HCT116 (cell line): ENCODE measurements around the gene GUCA2A. TPM values are rescaled to one million over a fixed set of nuclear protein-coding genes. Genes with fewer than 3 reads are reported as not detected.

Source experiments
- ATAC-seq: fragments of 200-7000 bp; cut with Tn5 transposase; 2 replicates; pipeline ENCODE4 v1.9.1; 2020; ENCODE audit warnings: mild to moderate bottlenecking, moderate library complexity
- BruUV-seq: library from RNA; stranded (reverse); fragments of 400-500 nt; replicated peaks from 2 replicates; lab custom pipeline; 2021; lab: Mats Ljungman, UMichigan
- CTCF ChIA-PET: fragments of 300-600 bp; sonication (Branson Sonifier 250); formaldehyde crosslinking; loops from one replicate; lab custom pipeline; 2021; ENCODE audit warnings: antibody characterized with exemption; lab: Charles Lee
- POLR2A ChIA-PET: fragments of 300-600, 350-600 bp; sonication (Branson Sonifier 250); formaldehyde crosslinking; loops from one replicate; lab custom pipeline; 2021; ENCODE audit warnings: antibody characterized with exemption; lab: Charles Lee
- RAD21 ChIA-PET, 2 experiments: fragments of 300-600 bp; sonication (Branson Sonifier 250); formaldehyde crosslinking; loops; one replicate each; lab custom pipeline; 2023; ENCODE audit warnings: low total read pairs in 2 of 2; ENCODE audit not compliant: uncharacterized antibody in 2 of 2, unreplicated experiment in 2 of 2, low non-redundant PET in 1 of 2; lab: Charles Lee
- DNase-seq: peaks from one replicate; pipeline ENCODE4 v3.0.0-alpha.2; 2010; ENCODE audit warnings: low read depth, low spot score
- H2AFZ ChIP-seq: fragments of 200-600 bp; shearing (Covaris generic), sonication (generic); 2 replicates; pipeline ENCODE4 v1.6.1; 2017; ENCODE audit warnings: low read depth, mixed run types, mixed read lengths, antibody characterized with exemption, low read length; ENCODE audit not compliant: poor library complexity, severe bottlenecking
- H3K27ac ChIP-seq: 2 replicates; pipeline ENCODE4 v1.5.1; 2012; ENCODE audit warnings: low read depth, low read length
- H3K27me3 ChIP-seq: fragments of 200-600 bp; sonication (generic); 2 replicates; pipeline ENCODE4 v1.6.1; 2016; ENCODE audit warnings: mixed run types, low read length, mixed read lengths; ENCODE audit not compliant: insufficient read depth
- H3K36me3 ChIP-seq, 2 experiments: fragments of 200-500 bp in 1 of 2; fragments of 200-600 bp in 1 of 2; sonication (Bioruptor generic) in 1 of 2; sonication (generic) in 1 of 2; 2 replicates each; pipeline versions ENCODE4 v1.5.1 to v1.6.1; 2014 to 2016; ENCODE audit warnings: low read length in 2 of 2, inconsistent platforms in 1 of 2, mixed read lengths in 1 of 2, mixed run types in 1 of 2; ENCODE audit not compliant: insufficient read depth in 2 of 2, control insufficient read depth in 1 of 2
- H3K4me1 ChIP-seq, 2 experiments: fragments of 200-600 bp in 1 of 2; sonication (generic) in 1 of 2; 2 replicates each; pipeline versions ENCODE4 v1.5.1 to v1.6.1; 2012 to 2017; ENCODE audit warnings: low read length in 2 of 2, inconsistent platforms in 1 of 2, mild to moderate bottlenecking in 1 of 2, mixed read lengths in 1 of 2, mixed run types in 1 of 2, moderate library complexity in 1 of 2; ENCODE audit not compliant: insufficient read depth in 2 of 2, control insufficient read depth in 1 of 2
- H3K4me2 ChIP-seq: fragments of 200-600 bp; sonication (generic); 2 replicates; pipeline ENCODE4 v1.6.1; 2017; ENCODE audit warnings: mixed run types, low read length, mixed read lengths
- H3K4me3 ChIP-seq, 2 experiments: fragments of 200-600 bp in 1 of 2; sonication (generic) in 1 of 2; replicated peaks in 1 of 2; 2 replicates each; pipeline ENCODE4 v1.5.1; 2011 to 2016; ENCODE audit warnings: low read length in 2 of 2, control low read depth in 1 of 2, low read depth in 1 of 2, mild to moderate bottlenecking in 1 of 2, mixed read lengths in 1 of 2, mixed run types in 1 of 2
- H3K79me2 ChIP-seq: fragments of 200-600 bp; sonication (generic); 2 replicates; pipeline ENCODE4 v1.6.1; 2017; ENCODE audit warnings: mild to moderate bottlenecking, mixed run types, low read length, moderate library complexity, mixed read lengths; ENCODE audit not compliant: insufficient read depth
- H3K9ac ChIP-seq: fragments of 200-600 bp; sonication (generic); 2 replicates; pipeline ENCODE4 v1.6.1; 2016; ENCODE audit warnings: low read length, mixed read lengths
- H3K9me2 ChIP-seq: fragments of 200-600 bp; sonication (generic), shearing (Covaris generic); 2 replicates; pipeline ENCODE4 v1.6.1; 2017; ENCODE audit warnings: mixed run types, mild to moderate bottlenecking, moderate library complexity; ENCODE audit not compliant: insufficient read depth
- H3K9me3 ChIP-seq, 2 experiments: fragments of 200-500 bp in 1 of 2; fragments of 200-600 bp in 1 of 2; sonication (Bioruptor generic) in 1 of 2; sonication (generic) in 1 of 2; 2 replicates each; pipeline ENCODE4 v1.6.1; 2014 to 2017; ENCODE audit warnings: low read length in 2 of 2, mixed read lengths in 2 of 2, inconsistent platforms in 1 of 2, low read depth in 1 of 2, mild to moderate bottlenecking in 1 of 2, mixed run types in 1 of 2, moderate library complexity in 1 of 2; ENCODE audit not compliant: control insufficient read depth in 1 of 2, insufficient read depth in 1 of 2
- H4K20me1 ChIP-seq: fragments of 200-600 bp; sonication (generic), shearing (Covaris generic); 2 replicates; pipeline ENCODE4 v1.6.1; 2017; ENCODE audit warnings: mixed run types, mild to moderate bottlenecking, moderate library complexity; ENCODE audit not compliant: insufficient read depth
- CEBPB ChIP-seq: IDR thresholded peaks from 2 replicates; pipeline ENCODE4 v1.6.1; 2012; ENCODE audit warnings: low read depth
- CTCF ChIP-seq, 3 experiments: fragments of 200-600 bp in 1 of 3; sonication (generic) in 1 of 3; IDR thresholded peaks in 2 of 3; conservative IDR thresholded peaks in 1 of 3; 2 replicates each; pipeline ENCODE4 v1.5.1; 2012 to 2017; ENCODE audit warnings: low read depth in 2 of 3, low read length in 2 of 3, antibody characterized with exemption in 1 of 3, borderline replicate concordance in 1 of 3, control low read depth in 1 of 3, mild to moderate bottlenecking in 1 of 3, mixed read lengths in 1 of 3, mixed run types in 1 of 3, moderate library complexity in 1 of 3; ENCODE audit not compliant: insufficient read depth in 1 of 3
- EGR1 ChIP-seq: IDR thresholded peaks from 2 replicates; pipeline ENCODE4 v1.6.1; 2012; ENCODE audit warnings: low read depth
- ELF1 ChIP-seq: IDR thresholded peaks from 2 replicates; pipeline ENCODE4 v1.6.1; 2012; ENCODE audit warnings: low read depth, borderline replicate concordance
- EZH2phosphoT487 ChIP-seq: fragments of 200-600 bp; IDR thresholded peaks from 2 replicates; pipeline ENCODE4 v1.6.1; 2018; ENCODE audit warnings: antibody characterized with exemption, borderline replicate concordance
- JUND ChIP-seq: IDR thresholded peaks from 2 replicates; pipeline ENCODE4 v1.6.1; 2012
- RAD21 ChIP-seq: IDR thresholded peaks from 2 replicates; pipeline ENCODE4 v1.6.1; 2012; ENCODE audit warnings: low read depth, mild to moderate bottlenecking
- SIN3A ChIP-seq: IDR thresholded peaks from 2 replicates; pipeline ENCODE4 v1.6.1; 2012; ENCODE audit warnings: low read depth
- SP1 ChIP-seq: IDR thresholded peaks from 2 replicates; pipeline ENCODE4 v1.6.1; 2012; ENCODE audit warnings: low read depth
- YY1 ChIP-seq: IDR thresholded peaks from 2 replicates; pipeline ENCODE4 v1.6.1; 2011; ENCODE audit warnings: low read length, low read depth, moderate library complexity, mild to moderate bottlenecking; ENCODE audit not compliant: insufficient replicate concordance; ENCODE audit errors: extremely low read depth
- ZFX ChIP-seq: fragments of 450-650 bp; IDR thresholded peaks from 2 replicates; pipeline ENCODE4 v1.6.1; 2017
- intact Hi-C: fragments of 100-400 bp; cut with micrococcal nuclease; formaldehyde crosslinking; loops from 2 replicates; pipeline ENCODE4 v1.10.0; 2022
- total RNA-seq: library from RNA; stranded (reverse); gene quantifications from one replicate; pipeline ENCODE4 v1.2.1, GENCODE V29; 2021; ENCODE audit not compliant: unreplicated experiment

The GUCA2A gene
- total RNA-seq, 1 experiment from 2014 or later, result not detected

DNA sequence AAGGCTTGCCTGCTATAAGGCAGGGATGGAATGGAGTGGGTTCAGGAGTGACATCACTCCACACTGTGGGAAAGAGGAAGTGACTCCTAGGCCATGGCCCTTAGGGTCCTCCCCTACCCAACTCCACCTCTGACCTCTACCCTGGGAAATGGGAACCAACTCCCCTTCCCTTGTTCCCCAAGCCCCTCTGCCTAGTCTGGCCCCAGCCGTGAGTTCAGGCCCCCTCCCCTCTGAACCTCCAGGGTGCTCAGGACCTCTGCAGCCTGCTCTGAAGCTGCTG lies 3.8 kb upstream of the GUCA2A start:
- ATAC-seq (no peak), DNase-seq (no peak)
- Histone ChIP-seq H3K36me3 (no peaks in the 10 kb centered on the region), H3K9ac (no peak overlapping the region), H3K79me2 (no peaks in the 10 kb centered on the region), H4K20me1 (no peaks in the 10 kb centered on the region), H2AFZ (no peak overlapping the region), H3K4me3 (no peak overlapping the region), H3K4me2 (no peak overlapping the region), H3K9me2 (no peaks in the 10 kb centered on the region), H3K4me1 (peaks cover 23 to 35% of the 10 kb centered on the region in 2 experiments), H3K27ac (no peak overlapping the region), H3K27me3 (no peaks in the 10 kb centered on the region), H3K9me3 (no peaks in the 10 kb centered on the region)
- intact Hi-C loops, result no loop called here
- ChIA-PET CTCF (no interaction called here), POLR2A (no interaction called here), RAD21 (no interaction called here)
- no TSS peak for BruUV-seq
- TF ChIP-seq RAD21, result no peak
- TF ChIP-seq JUND, result no peak
- no peak for TF ChIP-seq SIN3A
- TF ChIP-seq CEBPB, result no peak
- TF ChIP-seq ZFX, result 0 out of 2 replicates have a peak, but pooled peaks have one; percentile 6
- TF ChIP-seq SP1, result no peak
- no peak for TF ChIP-seq ELF1
- no peak for TF ChIP-seq YY1

GRCh38 chr1:42167611-42168390 lies 3.3 kb upstream of the GUCA2A start:
- Histone ChIP-seq H3K9ac (no peak overlapping the region), H3K27ac (no peak overlapping the region), H3K36me3 (no peaks in the 10 kb centered on the region), H3K4me3 (no peak overlapping the region), H3K4me2 (no peak overlapping the region), H3K9me2 (no peaks in the 10 kb centered on the region), H3K27me3 (no peaks in the 10 kb centered on the region), H3K4me1 (peaks cover 23 to 32% of the 10 kb centered on the region in 2 experiments), H4K20me1 (no peaks in the 10 kb centered on the region), H3K9me3 (no peaks in the 10 kb centered on the region), H3K79me2 (no peaks in the 10 kb centered on the region), H2AFZ (no peak overlapping the region)
- no peak for TF ChIP-seq EGR1
- TF ChIP-seq CTCF (IDR thresholded peaks at IDR 0.05 in 2 of 3, conservative IDR thresholded peaks at IDR 0.05 in 1 of 3; ENCODE audit: borderline replicate concordance in 1 of 3, insufficient read depth in 1 of 3, low read depth in 2 of 3, low read length in 2 of 3), result no peak
- no peak for TF ChIP-seq EZH2phosphoT487
- no TSS peak for BruUV-seq
- ChIA-PET CTCF (no interaction called here), RAD21 (no interaction called here), POLR2A (no interaction called here)
- intact Hi-C loops, result no loop called here
- ATAC-seq, result no peak
- DNase-seq, result no peak
